Caki2 (cell line): ENCODE measurements around the gene SCEL. TPM values are rescaled to one million over a fixed set of nuclear protein-coding genes. Genes with fewer than 3 reads are reported as not detected.

Experiments
- total RNA-seq: library from RNA; depleted of rRNA; stranded (reverse); fragments of >200 nt; shearing (Covaris generic); gene quantifications from 2 replicates; pipeline ENCODE4 v1.2.3, GENCODE V29; 2014; ENCODE audit warnings: low replicate concordance; rRNA removed

Gene SCEL
- total RNA-seq, 1 experiment from 2014 or later: not detected

Other genes starting within 250 kb of the SCEL start
- gene MYCBP2, start 208.6 kb upstream of the SCEL start, total RNA-seq: 1.0 and 6.1 TPM in 2 replicates
- 1.8 and 5.3 TPM in 2 replicates for gene SLAIN1, start 162.0 kb downstream of the SCEL start, total RNA-seq